HepG2 (cell line): ENCODE data around the gene CEP97.

Source experiments
- HDAC6 ChIP-seq: fragments of 200-600 bp; sonication (generic); IDR thresholded peaks from 2 replicates; pipeline ENCODE4 v1.7.0; 2017; ENCODE audit warnings: mild to moderate bottlenecking, antibody characterized with exemption, low read length, low read depth
- JUND ChIP-seq: sonication (generic); formaldehyde crosslinking; IDR thresholded peaks from 2 replicates; pipeline ENCODE4 v1.8.0; 2022; ENCODE audit warnings: mild to moderate bottlenecking, missing genetic modification reagents
- NFIC ChIP-seq: IDR thresholded peaks from 2 replicates; pipeline ENCODE4 v1.6.1; 2012; ENCODE audit warnings: mild to moderate bottlenecking, low read length, inconsistent platforms
- POLR2A ChIP-seq, 2 experiments: IDR thresholded peaks; 2 replicates each; pipeline ENCODE4 v1.6.1; 2011; ENCODE audit warnings: low read depth in 2 of 2, low read length in 2 of 2, mild to moderate bottlenecking in 1 of 2, moderate library complexity in 1 of 2; ENCODE audit not compliant: insufficient read depth in 1 of 2
- RAD51 ChIP-seq: fragments of 450-650 bp; IDR thresholded peaks from 2 replicates; pipeline ENCODE4 v1.6.1; 2016; ENCODE audit warnings: borderline replicate concordance
- RFX1 ChIP-seq: fragments of 450-650 bp; IDR thresholded peaks from 2 replicates; pipeline ENCODE4 v1.6.1; 2017
- RNF2 ChIP-seq: fragments of 450-650 bp; conservative IDR thresholded peaks from 2 replicates; pipeline ENCODE4 v1.6.1; 2016; ENCODE audit warnings: low read depth
- SMC3 ChIP-seq: IDR thresholded peaks from 2 replicates; pipeline ENCODE4 v1.6.1; 2011; ENCODE audit warnings: low read length, improper control_type of control experiment
- SP4 ChIP-seq: sonication (generic); formaldehyde crosslinking; IDR thresholded peaks from 2 replicates; pipeline ENCODE4 v1.8.1; 2023; ENCODE audit warnings: mild to moderate bottlenecking, missing genetic modification reagents
- ZFX ChIP-seq: sonication (generic); formaldehyde crosslinking; IDR thresholded peaks from 2 replicates; pipeline ENCODE4 v1.4.0; 2020; ENCODE audit warnings: mild to moderate bottlenecking, low read depth, missing genetic modification reagents, moderate library complexity
- ZKSCAN1 ChIP-seq: fragments of 150-350 bp; IDR thresholded peaks from 2 replicates; pipeline ENCODE4 v1.6.1; 2014; ENCODE audit warnings: low read length
- TF ChIP-seq, protein P1 (sequence below): sonication (generic); formaldehyde crosslinking; IDR thresholded peaks from 2 replicates; pipeline ENCODE4 v1.5.0; 2020; ENCODE audit warnings: mild to moderate bottlenecking, missing genetic modification reagents, moderate library complexity

GRCh38 chr3:101724329-101725193, at the start of gene CEP97:
- TF ChIP-seq RFX1: no peak
- no peak for TF ChIP-seq ZKSCAN1
- no peak for TF ChIP-seq RNF2
- TF ChIP-seq NFIC: no peak
- no peak for TF ChIP-seq RAD51
- TF ChIP-seq, protein P1, sequence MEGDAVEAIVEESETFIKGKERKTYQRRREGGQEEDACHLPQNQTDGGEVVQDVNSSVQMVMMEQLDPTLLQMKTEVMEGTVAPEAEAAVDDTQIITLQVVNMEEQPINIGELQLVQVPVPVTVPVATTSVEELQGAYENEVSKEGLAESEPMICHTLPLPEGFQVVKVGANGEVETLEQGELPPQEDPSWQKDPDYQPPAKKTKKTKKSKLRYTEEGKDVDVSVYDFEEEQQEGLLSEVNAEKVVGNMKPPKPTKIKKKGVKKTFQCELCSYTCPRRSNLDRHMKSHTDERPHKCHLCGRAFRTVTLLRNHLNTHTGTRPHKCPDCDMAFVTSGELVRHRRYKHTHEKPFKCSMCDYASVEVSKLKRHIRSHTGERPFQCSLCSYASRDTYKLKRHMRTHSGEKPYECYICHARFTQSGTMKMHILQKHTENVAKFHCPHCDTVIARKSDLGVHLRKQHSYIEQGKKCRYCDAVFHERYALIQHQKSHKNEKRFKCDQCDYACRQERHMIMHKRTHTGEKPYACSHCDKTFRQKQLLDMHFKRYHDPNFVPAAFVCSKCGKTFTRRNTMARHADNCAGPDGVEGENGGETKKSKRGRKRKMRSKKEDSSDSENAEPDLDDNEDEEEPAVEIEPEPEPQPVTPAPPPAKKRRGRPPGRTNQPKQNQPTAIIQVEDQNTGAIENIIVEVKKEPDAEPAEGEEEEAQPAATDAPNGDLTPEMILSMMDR (CRISPR knock-in tag): no peak
- peak; percentile 24 to 41; a peak in 1 of 4 replicates for TF ChIP-seq POLR2A (IDR thresholded peaks at IDR 0.05; ENCODE audit: insufficient read depth in 1 of 2, low read depth in 2 of 2, low read length in 2 of 2)
- TF ChIP-seq JUND: no peak
- peak; percentile 58 for TF ChIP-seq ZFX (CRISPR knock-in tag)
- no peak for TF ChIP-seq SP4
- no peak for TF ChIP-seq HDAC6
- no peak for TF ChIP-seq SMC3
